NCI-H345 treated with DMSO at 0.1 percent for 48 hours (cell line): ENCODE results near the gene PTPRN2.

Experiments used
- DNase-seq: peaks from one replicate; lab custom pipeline; 2025; ENCODE audit not compliant: unreplicated experiment; lab: John Stamatoyannopoulos, UW

The PTPRN2 gene

GRCh38 chr7:158579662-158580646 lies 7.7 kb downstream of the PTPRN2 start:
- DNase-seq: no peak

- no peak for DNase-seq
These were observed 11.4 kb downstream of the PTPRN2 start for GRCh38 chr7:158576050-158576762.

- DNase-seq: no peak
These were observed 13.2 kb downstream of the PTPRN2 start for GRCh38 chr7:158574308-158575036.

- no peak for DNase-seq
These were observed 14.3 kb downstream of the PTPRN2 start for GRCh38 chr7:158573310-158573709.

GRCh38 chr7:158572000-158572828 lies 15.4 kb downstream of the PTPRN2 start:
- peak; percentile 11 for DNase-seq

GRCh38 chr7:158570449-158571170 lies 17.0 kb downstream of the PTPRN2 start:
- DNase-seq: no peak

- no peak for DNase-seq
These were observed 17.7 kb downstream of the PTPRN2 start for GRCh38 chr7:158569858-158570323.

GRCh38 chr7:158568974-158569857 lies 18.4 kb downstream of the PTPRN2 start:
- DNase-seq: no peak

- peak; percentile 17 for DNase-seq
These were observed 20.4 kb downstream of the PTPRN2 start for GRCh38 chr7:158567153-158567603.

- DNase-seq: no peak
These were observed 23.0 kb downstream of the PTPRN2 start for GRCh38 chr7:158564663-158565035.

GRCh38 chr7:158563911-158564662 lies 23.5 kb downstream of the PTPRN2 start:
- no peak for DNase-seq

- no peak for DNase-seq
These were observed 24.6 kb downstream of the PTPRN2 start for GRCh38 chr7:158563051-158563450.

- no peak for DNase-seq
These were observed 25.1 kb downstream of the PTPRN2 start for GRCh38 chr7:158562517-158562916.

GRCh38 chr7:158561659-158562058 lies 26.0 kb downstream of the PTPRN2 start:
- DNase-seq: no peak

- no peak for DNase-seq
These were observed 27.2 kb downstream of the PTPRN2 start for GRCh38 chr7:158560386-158560785.

- no peak for DNase-seq
These were observed 28.3 kb downstream of the PTPRN2 start for GRCh38 chr7:158559356-158559755.

- no peak for DNase-seq
These were observed 28.8 kb downstream of the PTPRN2 start for GRCh38 chr7:158558816-158559215.

- DNase-seq: no peak
These were observed 30.2 kb downstream of the PTPRN2 start for GRCh38 chr7:158557441-158557755.
